GM08714 (cell line): ENCODE measurements around the gene TMEM132C.

Experiments
- H3K4me3 ChIP-seq: fragments of 200-500 bp; sonication (Bioruptor generic); 2 replicates; pipeline ENCODE4 v1.5.1; 2014; ENCODE audit warnings: mild to moderate bottlenecking, low read length, inconsistent platforms
- ZNF274 ChIP-seq: IDR thresholded peaks from 2 replicates; pipeline ENCODE4 v1.6.1; 2012; ENCODE audit warnings: mild to moderate bottlenecking, low read depth, low read length

The TMEM132C gene

DNA sequence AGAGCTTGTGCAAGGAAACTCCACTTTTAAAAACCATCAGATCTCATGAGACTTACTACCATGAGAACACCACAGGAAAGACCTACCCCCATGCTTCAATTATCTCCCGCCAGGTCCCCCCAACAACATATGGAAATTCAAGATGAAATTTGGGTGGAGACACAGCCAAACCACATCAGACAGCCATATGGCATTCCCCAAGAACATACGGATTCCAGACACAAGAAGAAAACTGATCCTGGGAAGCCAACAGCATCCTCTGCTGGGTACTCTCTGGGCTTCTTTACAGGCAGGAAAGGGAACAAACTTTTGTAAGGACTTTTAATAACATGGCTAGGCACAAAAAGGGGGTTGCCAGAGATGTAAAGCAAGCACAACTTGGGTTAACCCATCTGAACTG, 127.2 kb downstream of the TMEM132C start:
- TF ChIP-seq ZNF274, result no peak
- H3K4me3 ChIP-seq, result no peak overlapping the region

DNA sequence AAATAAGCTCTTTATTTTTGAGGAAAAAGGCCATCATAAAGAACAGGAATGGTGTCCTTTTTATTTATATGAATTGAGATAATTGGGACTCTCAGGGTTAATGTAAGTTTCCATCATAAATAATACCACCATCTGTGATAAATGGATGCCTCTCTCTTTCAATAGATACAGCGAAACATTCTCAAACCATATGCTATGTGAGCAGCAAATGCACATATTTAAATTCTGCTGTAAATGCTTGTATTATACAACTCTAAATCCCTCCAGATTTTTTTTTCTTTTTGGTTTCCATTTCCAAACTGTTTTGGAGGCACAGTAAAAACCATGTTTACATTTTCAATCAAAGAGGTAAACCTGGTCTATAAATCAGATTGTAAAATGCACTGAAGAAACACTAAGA, 132.3 kb downstream of the TMEM132C start:
- no peak for TF ChIP-seq ZNF274

DNA sequence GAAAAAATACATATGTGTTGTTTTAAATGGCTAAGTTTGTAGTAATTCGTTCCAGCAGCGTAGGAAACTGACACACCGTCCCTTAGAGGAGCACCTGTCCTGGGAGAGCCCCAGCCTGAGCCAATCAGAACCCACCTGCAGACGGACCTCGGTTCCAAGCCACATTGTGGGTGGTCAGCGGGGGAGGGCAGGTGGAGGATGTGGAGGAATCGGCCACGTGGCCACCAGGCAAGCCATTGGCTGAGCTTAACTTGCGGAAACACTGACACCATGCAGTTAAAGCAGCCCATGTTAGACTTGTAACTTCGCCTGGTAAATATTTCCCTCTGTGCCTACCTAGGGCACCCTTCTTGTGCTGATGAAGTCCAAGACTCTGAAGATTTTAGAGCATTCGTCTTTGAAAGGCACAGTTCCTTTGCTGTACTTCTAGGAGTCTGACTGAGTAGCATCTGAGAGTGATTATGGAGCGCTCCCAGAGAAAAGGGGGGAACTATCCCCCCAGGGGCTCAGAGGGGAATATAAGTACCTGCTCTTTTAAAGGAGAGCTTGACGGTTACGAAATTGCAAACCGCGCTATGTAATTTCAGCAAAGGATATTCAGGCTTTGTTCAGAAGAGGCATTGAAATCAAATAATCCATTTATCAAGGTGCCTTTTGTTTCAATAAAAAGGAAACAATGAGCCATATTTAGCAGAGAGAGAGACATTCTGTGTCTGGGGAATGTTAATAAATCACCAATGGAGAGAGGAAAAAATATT, 135.7 kb downstream of the TMEM132C start:
- H3K4me3 ChIP-seq, result no peak overlapping the region
- TF ChIP-seq ZNF274, result no peak

More for the DNA sequence above, 132.3 kb downstream of the TMEM132C start:
- H3K4me3 ChIP-seq, result no peak overlapping the region

DNA sequence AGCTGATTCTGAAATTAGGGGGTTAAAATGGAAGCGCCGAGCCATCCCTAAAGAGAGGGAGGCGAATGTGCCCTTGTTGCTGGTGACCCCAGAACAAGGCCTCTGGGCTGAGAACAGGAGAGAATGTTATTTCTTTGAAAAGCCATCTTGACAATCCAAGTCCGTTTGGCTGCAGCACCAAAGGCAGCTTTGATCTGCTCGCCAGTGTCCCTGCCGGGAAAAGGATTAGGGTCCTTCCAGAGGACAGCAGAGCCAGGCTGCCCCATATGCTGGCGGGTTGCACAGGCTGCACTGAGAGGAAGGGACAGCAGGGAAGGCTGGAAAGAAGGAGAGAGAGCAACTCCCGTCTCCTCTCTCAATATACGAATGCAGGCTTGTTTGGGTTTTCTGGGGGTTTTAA, 141.7 kb downstream of the TMEM132C start:
- no peak overlapping the region for H3K4me3 ChIP-seq
- TF ChIP-seq ZNF274, result no peak

DNA sequence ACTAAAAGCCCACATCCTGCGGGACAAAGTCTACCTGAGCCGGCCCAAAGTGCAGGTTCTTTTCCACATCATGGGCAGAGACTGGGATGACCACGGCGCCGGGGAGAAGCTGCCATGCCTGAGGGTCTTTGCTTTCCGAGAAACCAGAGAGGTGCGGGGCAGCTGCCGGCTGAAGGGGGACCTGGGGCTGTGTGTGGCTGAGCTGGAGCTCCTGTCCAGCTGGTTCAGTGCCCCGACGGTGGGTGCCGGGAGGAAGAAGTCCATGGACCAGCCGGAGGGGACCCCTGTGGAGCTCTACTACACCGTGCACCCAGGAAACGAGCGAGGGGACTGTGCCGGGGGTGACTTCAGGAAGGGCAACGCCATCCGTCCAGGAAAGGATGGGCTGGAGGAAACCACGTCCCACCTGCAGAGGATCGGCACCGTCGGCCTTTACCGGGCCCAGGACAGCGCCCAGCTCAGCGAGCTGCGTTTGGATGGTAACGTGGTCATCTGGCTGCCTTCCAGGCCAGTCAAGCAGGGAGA, 148.1 kb downstream of the TMEM132C start:
- no peak overlapping the region for H3K4me3 ChIP-seq
- no peak for TF ChIP-seq ZNF274

DNA sequence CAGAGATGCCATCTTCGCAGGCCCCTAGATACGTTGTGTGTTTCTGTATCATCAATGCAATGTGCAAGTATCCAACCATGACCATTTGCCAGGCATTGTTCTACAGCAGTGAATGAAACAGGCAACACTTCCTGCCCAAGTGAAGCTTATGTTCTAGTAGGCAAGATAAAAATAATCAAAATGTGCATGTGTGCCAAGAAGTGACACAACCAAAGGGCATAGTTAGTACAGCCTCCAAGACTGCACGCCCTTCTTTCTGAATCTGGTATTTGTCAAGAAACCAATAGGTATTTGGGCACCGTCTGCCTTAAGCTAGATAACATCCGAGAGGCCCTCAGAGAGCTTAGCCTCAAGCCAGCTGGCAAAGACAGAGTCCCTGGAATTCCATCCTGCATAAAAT, 152.0 kb downstream of the TMEM132C start:
- H3K4me3 ChIP-seq, result no peak overlapping the region
- no peak for TF ChIP-seq ZNF274

DNA sequence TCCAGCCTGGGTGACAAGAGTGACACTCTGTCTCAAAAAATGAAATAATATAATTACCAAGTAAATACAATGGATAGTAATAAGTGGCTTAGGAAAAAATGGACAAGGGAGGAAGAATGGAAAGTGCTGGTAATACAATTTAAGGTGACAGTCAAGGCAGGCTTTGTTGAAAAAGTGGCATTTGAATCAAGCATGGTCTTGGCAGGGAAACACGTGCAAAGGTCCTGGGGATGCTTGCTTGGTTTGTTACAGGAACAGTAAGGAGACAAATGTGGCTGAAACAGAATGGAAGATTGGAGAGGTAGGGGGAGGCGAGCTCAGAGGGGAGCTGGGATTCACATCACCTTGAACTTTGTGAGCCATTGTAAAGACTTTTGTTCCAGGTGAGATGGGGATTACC, 153.2 kb downstream of the TMEM132C start:
- no peak overlapping the region for H3K4me3 ChIP-seq
- no peak for TF ChIP-seq ZNF274

DNA sequence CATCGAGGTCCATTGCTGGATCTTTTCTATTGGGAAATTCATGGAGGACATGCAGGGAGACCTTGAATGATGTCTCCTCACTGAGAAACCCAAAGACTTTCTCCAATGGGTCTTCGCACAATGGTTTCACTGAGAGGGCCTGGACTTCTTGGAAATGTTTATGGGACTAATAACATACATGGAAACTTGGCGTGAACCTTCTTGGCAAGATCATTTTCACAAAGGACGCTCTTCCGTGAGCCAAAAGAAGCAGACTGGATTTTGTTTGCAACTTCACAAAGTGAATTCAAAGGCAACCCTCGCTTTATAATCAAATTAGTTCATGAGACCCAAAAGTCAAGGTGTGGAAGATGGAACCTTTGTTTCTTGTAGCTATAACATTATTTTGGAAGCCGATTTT, 154.4 kb downstream of the TMEM132C start:
- no peak for TF ChIP-seq ZNF274
- H3K4me3 ChIP-seq, result no peak overlapping the region

DNA sequence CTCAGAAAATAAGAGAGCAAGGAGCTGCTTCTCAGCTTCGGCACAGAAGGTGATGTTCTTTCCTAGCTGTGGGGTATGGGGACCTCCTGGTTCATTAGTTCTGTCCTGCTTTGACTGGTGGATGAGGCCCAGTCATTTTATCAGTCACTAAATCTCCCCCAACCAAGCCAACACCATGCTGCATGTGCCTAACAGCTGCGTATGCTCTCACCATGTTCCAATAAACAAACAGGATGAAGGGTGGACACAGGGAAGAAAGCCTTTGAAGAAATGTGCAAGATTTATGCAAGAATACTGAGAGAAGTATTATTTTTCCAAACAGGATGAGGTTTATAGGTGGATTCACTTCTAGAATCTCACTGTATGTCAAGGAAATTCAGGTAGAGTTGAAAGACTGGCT, 156.2 kb downstream of the TMEM132C start:
- no peak for TF ChIP-seq ZNF274
- no peak overlapping the region for H3K4me3 ChIP-seq

DNA sequence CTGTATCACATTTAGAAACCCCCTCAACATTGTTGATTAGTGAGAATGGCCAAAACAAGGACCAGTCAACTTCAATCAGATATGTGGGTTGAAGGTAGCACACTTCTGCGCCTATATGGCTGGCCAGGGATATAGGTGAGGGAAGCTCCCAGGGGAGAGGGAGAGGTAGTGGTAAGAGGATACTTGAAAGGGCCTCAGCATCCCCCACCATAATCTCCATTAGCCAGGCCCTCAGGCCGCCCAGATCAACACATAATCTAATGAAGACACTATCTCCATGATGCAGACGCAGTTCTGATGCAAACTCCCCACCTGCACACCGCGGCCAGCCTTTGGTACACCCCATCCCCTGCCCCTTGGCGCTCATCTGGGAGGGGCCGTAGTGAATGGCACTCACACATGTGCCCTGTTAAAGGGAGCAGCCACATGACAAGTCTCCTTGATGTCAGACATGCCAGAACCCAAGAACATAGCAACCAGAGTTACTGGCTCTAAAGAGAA, 158.0 kb downstream of the TMEM132C start:
- H3K4me3 ChIP-seq, result no peak overlapping the region

DNA sequence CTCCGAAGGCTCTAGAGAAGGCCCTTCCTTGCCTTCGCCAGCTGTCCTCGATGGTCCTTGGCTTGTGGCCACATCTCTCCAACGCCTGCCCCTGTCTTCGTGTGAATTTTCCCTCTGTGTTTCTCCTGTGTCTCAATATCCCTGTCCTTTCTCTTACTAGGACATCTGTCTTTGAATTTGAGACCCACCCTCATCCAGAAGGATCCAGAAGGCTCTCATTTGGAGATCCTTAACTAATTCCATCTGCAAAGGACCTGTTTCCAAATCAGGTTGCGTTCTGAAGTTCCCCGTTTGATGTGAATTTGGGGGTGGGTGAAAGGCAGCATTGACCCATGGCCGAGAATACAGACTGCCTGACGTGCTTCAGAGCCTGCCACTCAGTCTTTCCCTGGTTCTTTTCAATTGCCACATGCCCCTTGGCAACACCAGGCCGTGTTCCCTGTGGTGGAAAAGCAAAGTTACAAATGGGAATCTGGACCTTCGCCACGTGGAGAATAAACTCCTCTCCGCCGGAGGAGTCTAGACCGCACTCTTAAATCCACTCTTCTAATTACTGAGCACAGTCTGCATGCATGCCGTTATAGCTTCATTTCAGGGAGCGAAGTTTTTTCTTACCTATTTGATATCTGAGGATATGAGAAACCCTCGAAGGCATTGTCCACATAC, 158.8 kb downstream of the TMEM132C start:
- TF ChIP-seq ZNF274, result no peak
- H3K4me3 ChIP-seq, result no peak overlapping the region

More for the DNA sequence above, 158.0 kb downstream of the TMEM132C start:
- TF ChIP-seq ZNF274, result no peak

DNA sequence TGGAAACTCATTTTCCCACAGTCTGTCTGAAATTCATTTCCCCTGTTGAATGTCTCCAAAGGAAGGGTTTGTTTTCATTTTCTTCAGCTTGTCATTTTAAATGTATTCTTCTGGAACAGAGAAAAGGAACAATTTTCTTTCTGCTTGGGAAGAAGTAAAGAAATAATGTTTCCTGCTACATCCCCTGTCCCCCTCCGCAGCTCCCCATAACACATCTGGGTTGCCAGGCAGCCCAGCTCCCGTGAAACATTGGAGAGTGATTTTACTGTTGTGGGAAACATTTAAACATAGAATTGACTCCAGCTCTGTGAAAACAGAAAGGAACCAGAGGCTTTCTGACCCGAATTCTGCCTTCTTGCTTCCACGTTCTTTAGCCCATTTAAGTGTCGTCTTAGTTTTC, 159.5 kb downstream of the TMEM132C start:
- no peak for TF ChIP-seq ZNF274
- H3K4me3 ChIP-seq, result no peak overlapping the region

DNA sequence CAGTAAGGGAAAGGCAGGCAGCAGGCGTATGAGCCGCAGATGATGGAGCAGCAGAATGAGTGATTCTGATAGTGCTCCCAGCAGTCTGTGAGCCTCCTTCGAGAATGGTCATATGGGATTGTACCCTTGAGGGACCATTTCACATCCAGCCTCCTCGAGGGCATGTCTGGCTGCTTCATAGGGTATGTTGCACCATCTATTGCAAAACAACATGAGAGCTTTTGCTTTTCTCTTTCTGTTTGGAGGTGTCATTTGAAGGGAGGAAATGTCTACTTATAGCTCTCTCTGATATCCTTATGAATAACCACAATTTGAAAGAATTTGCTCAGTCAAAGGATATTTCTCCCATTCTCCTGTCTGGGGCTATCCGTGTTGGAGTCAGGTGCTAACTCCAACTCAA, 172.8 kb downstream of the TMEM132C start:
- no peak for TF ChIP-seq ZNF274
- H3K4me3 ChIP-seq, result no peak overlapping the region

DNA sequence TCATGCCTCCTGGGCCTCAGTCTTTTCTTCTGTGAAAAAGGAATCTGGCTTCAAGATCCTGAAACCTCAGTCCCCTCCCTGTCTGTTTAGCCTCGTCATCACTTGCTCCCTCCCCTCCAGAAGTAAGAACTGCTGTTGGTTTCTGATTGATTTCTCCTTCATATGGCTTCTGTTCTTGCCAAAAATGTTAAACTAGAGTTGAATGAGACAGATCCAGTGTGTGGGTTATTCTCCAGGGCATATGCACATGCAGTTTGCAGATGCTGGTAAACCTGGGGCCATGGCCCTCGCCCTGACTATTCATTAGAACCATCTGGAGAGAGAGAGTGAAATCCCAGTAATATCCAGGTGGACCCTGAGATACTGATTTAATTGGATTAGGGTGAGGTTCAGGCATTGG, 175.1 kb downstream of the TMEM132C start:
- no peak overlapping the region for H3K4me3 ChIP-seq
- no peak for TF ChIP-seq ZNF274

DNA sequence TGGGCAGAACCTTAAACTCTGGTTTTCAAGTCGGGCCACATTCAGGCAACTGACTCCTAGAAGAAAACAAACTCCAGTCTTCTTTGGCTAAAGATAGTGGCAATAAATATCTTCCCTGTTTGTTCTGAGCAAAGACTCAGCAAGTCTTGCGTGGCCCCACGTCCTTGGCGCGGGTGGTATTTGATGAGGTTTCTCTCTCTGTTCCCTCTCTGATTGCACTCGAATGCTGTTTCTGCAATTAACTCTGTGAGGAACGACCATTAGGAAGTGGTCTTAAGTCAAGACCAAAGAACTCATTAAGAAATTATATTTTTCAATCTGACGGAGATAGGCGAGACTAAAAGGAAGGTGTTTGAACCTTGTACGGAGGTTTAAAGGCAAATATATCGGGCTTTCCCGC, 177.6 kb downstream of the TMEM132C start:
- TF ChIP-seq ZNF274, result no peak
- no peak overlapping the region for H3K4me3 ChIP-seq

DNA sequence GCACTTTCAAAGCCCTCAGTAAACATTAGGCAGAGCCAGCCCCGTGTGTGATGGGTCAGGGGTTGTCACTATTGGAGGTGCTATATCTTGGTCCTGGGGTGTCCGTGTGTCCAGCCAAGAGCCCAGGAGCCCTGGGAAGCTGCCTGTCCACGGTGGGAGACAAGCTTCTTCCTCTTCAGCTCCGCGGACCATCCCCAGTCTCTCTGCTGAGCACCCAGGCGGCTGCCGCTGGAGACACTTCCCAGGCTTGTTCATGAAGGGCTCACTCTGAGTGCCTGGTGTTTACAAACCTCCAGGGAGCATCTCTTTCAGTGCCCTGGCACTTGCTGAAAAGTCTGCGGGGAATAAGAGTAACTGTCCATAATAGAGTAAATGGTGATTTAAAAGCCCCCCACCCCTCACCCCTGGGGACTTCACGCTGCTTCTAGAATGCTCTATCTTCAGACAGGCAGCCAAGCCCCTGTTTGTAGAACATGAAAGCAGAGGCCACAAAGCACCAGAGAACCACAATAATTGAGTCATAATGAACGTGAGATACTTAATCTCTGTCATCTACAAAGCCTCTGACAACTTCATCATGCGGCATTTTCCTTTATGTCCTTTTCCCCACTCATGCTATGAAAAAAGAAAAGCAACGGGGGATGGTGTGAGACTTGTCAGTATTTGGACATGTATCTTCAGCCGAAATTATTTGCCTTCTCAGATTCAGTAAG, 178.6 kb downstream of the TMEM132C start:
- no peak for TF ChIP-seq ZNF274
- no peak overlapping the region for H3K4me3 ChIP-seq
